GM12801 (cell line): ENCODE measurements around the gene WNT5B.

Experiments used
- TF ChIP-seq, protein P1 (sequence below): IDR thresholded peaks from one replicate; pipeline ENCODE4 v1.5.1; 2011; ENCODE audit warnings: control low read depth; ENCODE audit not compliant: insufficient read length; ENCODE audit errors: extremely low read depth

WNT5B gene

GRCh38 chr12:1594006-1594260 lies 35.1 kb upstream of the WNT5B start:
- TF ChIP-seq, protein P1, sequence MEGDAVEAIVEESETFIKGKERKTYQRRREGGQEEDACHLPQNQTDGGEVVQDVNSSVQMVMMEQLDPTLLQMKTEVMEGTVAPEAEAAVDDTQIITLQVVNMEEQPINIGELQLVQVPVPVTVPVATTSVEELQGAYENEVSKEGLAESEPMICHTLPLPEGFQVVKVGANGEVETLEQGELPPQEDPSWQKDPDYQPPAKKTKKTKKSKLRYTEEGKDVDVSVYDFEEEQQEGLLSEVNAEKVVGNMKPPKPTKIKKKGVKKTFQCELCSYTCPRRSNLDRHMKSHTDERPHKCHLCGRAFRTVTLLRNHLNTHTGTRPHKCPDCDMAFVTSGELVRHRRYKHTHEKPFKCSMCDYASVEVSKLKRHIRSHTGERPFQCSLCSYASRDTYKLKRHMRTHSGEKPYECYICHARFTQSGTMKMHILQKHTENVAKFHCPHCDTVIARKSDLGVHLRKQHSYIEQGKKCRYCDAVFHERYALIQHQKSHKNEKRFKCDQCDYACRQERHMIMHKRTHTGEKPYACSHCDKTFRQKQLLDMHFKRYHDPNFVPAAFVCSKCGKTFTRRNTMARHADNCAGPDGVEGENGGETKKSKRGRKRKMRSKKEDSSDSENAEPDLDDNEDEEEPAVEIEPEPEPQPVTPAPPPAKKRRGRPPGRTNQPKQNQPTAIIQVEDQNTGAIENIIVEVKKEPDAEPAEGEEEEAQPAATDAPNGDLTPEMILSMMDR: no peak

- TF ChIP-seq, protein P1: no peak
Observed at GRCh38 chr12:1594261-1595025, 34.6 kb upstream of the WNT5B start, which contains the start of gene FBXL14. TSS of gene FBXL14 (minus strand) at chr12:1594581. CDS start at chr12:1594066, 515 bp downstream.

GRCh38 chr12:1595026-1595561 lies 33.9 kb upstream of the WNT5B start:
- TF ChIP-seq, protein P1: no peak

DNA sequence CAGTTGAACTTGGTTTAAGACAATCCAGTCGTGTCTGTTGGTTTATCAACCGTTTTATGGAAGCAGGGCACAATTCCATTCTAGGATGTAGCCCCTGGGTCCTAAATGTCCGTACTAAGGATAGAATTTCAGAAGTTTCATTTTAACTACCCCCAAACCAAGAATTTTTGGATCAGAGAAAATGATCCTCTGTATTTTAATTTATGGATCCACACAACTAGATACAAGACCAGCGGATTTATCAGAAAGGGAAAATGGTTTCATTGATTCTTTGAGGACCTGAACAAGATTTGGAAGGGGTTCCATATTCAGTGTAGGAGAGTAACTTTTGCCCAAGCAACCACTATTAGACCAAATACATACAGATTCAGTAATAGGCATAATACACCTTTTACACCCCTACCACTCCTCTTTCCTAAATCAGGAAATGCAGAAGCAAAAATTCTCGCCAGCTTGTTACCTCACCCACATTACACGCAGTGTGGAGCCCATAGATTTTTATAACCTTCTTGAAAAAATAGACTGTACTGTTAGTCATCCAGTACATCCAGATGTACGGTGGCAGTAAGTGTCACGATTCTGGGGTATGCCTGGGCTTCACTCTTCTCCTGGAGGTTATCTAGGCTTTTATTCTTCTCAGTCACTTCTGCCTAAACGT lies 33.2 kb upstream of the WNT5B start:
- TF ChIP-seq, protein P1: no peak

- TF ChIP-seq, protein P1: no peak
Observed at GRCh38 chr12:1598757-1599156, 30.3 kb upstream of the WNT5B start.

GRCh38 chr12:1603269-1603993 lies 25.6 kb upstream of the WNT5B start:
- TF ChIP-seq, protein P1: no peak

- TF ChIP-seq, protein P1: no peak
Observed at GRCh38 chr12:1604464-1604863, 24.6 kb upstream of the WNT5B start.
